Stimulated activated effector memory CD8-positive, alpha-beta T cell treated with anti-CD3 and anti-CD28 coated beads, Interleukin-12 subunit alpha, Interleukin-12 subunit beta, amount 100 ng/mL, for 72 hours (primary cell): ENCODE measurements around the gene CHST5.
A peak's percentile ranks its signal among the peaks of the same experiment; 100 is the strongest.
"Not testable (repeated sequence)": the region's sequence is repeated elsewhere in the genome, so short reads cannot be mapped to it uniquely, and the experiment has no call there.

Experiments used
- ATAC-seq: fragments of 150-1000 bp; cut with Tn5 transposase; 2 replicates; pipeline ENCODE4 v1.10.0; 2021
- DNase-seq, 2 donors: peaks; one replicate each; pipeline ENCODE4 v3.0.0; 2021 to 2022; ENCODE audit warnings: low spot score in 2 of 2
- H3K27ac Mint-ChIP-seq: one replicate; pipeline ENCODE4 v1.8.0; 2022; ENCODE audit warnings: mild to moderate bottlenecking, mixed read lengths
- H3K36me3 Mint-ChIP-seq: one replicate; pipeline ENCODE4 v1.8.0; 2022; ENCODE audit warnings: mild to moderate bottlenecking, mixed read lengths
- H3K4me1 Mint-ChIP-seq: one replicate; pipeline ENCODE4 v1.8.0; 2022; ENCODE audit warnings: mixed read lengths
- H3K4me3 Mint-ChIP-seq: one replicate; pipeline ENCODE4 v1.8.0; 2022; ENCODE audit warnings: mild to moderate bottlenecking, mixed read lengths
- H3K9me3 Mint-ChIP-seq: one replicate; pipeline ENCODE4 v1.8.0; 2022; ENCODE audit warnings: mixed read lengths

Gene CHST5

GRCh38 chr16:75559564-75560372 lies 23.9 kb upstream of the CHST5 start:
- no peak for DNase-seq
- Mint-ChIP-seq H3K4me1 (peaks cover 12% of the 10 kb centered on the region), H3K27ac (no peak overlapping the region), H3K4me3 (no peak overlapping the region), H3K9me3 (no peaks in the 10 kb centered on the region), H3K36me3 (no peaks in the 10 kb centered on the region)
- no peak for ATAC-seq

- H3K36me3 Mint-ChIP-seq, result no peaks in the 10 kb centered on the region
Observed at GRCh38 chr16:75558846-75559401, 23.0 kb upstream of the CHST5 start.

GRCh38 chr16:75556431-75556950 lies 20.6 kb upstream of the CHST5 start:
- H3K36me3 Mint-ChIP-seq, result no peaks in the 10 kb centered on the region
- peaks cover 12% of the 10 kb centered on the region for H3K4me1 Mint-ChIP-seq

More at GRCh38 chr16:75558846-75559401, 23.0 kb upstream of the CHST5 start:
- H3K4me3 Mint-ChIP-seq, result no peak overlapping the region
- ATAC-seq (no peak), DNase-seq (no peak)
- peaks cover 12% of the 10 kb centered on the region for H3K4me1 Mint-ChIP-seq
- no peak overlapping the region for H3K27ac Mint-ChIP-seq
- H3K9me3 Mint-ChIP-seq, result no peaks in the 10 kb centered on the region

GRCh38 chr16:75555707-75556430 lies 20.0 kb upstream of the CHST5 start, which contains the start of gene TMEM231:
TSS of gene TMEM231 (minus strand) at chr16:75556252. CDS start at chr16:75556209, 43 bp downstream.
- H3K36me3 Mint-ChIP-seq, result no peaks in the 10 kb centered on the region
- H3K27ac Mint-ChIP-seq, result peak within 1 kb of the TSS; percentile 80
- no peaks in the 10 kb centered on the region for H3K9me3 Mint-ChIP-seq
- peaks cover 12% of the 10 kb centered on the region for H3K4me1 Mint-ChIP-seq
- peak; percentile 98 for ATAC-seq
- peak within 1 kb of the TSS; percentile 90 for H3K4me3 Mint-ChIP-seq
- peak; percentile 86 to 95 for DNase-seq

More at GRCh38 chr16:75556431-75556950, 20.6 kb upstream of the CHST5 start:
- H3K9me3 Mint-ChIP-seq, result no peaks in the 10 kb centered on the region
- no peak for DNase-seq
- peak overlapping the region; percentile 90 for H3K4me3 Mint-ChIP-seq
- peak overlapping the region; percentile 80 for H3K27ac Mint-ChIP-seq
- ATAC-seq, result no peak

- Mint-ChIP-seq H3K4me1 (peaks cover 12% of the 10 kb centered on the region), H3K27ac (peak overlapping the region; percentile 80), H3K4me3 (peak overlapping the region; percentile 90), H3K9me3 (no peaks in the 10 kb centered on the region), H3K36me3 (no peaks in the 10 kb centered on the region)
- no peak for ATAC-seq
- DNase-seq, result peak in 1 of 2 donors; percentile 53
Observed at GRCh38 chr16:75555213-75555706, 19.4 kb upstream of the CHST5 start.

- ATAC-seq (no peak), DNase-seq (no peak)
- Mint-ChIP-seq H3K4me3 (no peak overlapping the region), H3K9me3 (no peaks in the 10 kb centered on the region), H3K27ac (no peak overlapping the region), H3K4me1 (peaks cover 12% of the 10 kb centered on the region), H3K36me3 (no peaks in the 10 kb centered on the region)
Observed at GRCh38 chr16:75552951-75553350, 17.0 kb upstream of the CHST5 start.

GRCh38 chr16:75550211-75550662 lies 14.3 kb upstream of the CHST5 start:
- ATAC-seq (peak; percentile 48), DNase-seq (no peak)
- Mint-ChIP-seq H3K36me3 (no peaks in the 10 kb centered on the region), H3K4me3 (no peak overlapping the region), H3K27ac (peak overlapping the region; percentile 35), H3K9me3 (no peaks in the 10 kb centered on the region), H3K4me1 (peaks cover 2% of the 10 kb centered on the region)

GRCh38 chr16:75548456-75548855 lies 12.5 kb upstream of the CHST5 start:
- not testable (repeated sequence) for H3K4me1 Mint-ChIP-seq, H3K36me3 Mint-ChIP-seq, DNase-seq, H3K9me3 Mint-ChIP-seq, ATAC-seq, H3K4me3 Mint-ChIP-seq
- H3K27ac Mint-ChIP-seq, result peak overlapping the region; percentile 43

GRCh38 chr16:75546293-75546692 lies 10.4 kb upstream of the CHST5 start:
- Mint-ChIP-seq H3K4me3 (no peak overlapping the region), H3K9me3 (no peaks in the 10 kb centered on the region), H3K36me3 (peaks cover 4% of the 10 kb centered on the region), H3K27ac (no peak overlapping the region), H3K4me1 (no peaks in the 10 kb centered on the region)
- ATAC-seq (no peak), DNase-seq (no peak)

- not testable (repeated sequence) for H3K27ac Mint-ChIP-seq, DNase-seq, H3K4me3 Mint-ChIP-seq, H3K4me1 Mint-ChIP-seq, ATAC-seq, H3K9me3 Mint-ChIP-seq, H3K36me3 Mint-ChIP-seq
Observed at GRCh38 chr16:75545879-75546278, 10.0 kb upstream of the CHST5 start.

GRCh38 chr16:75542462-75542861 lies 6.6 kb upstream of the CHST5 start:
- H3K9me3 Mint-ChIP-seq, H3K27ac Mint-ChIP-seq, ATAC-seq, DNase-seq, H3K4me1 Mint-ChIP-seq, H3K36me3 Mint-ChIP-seq, H3K4me3 Mint-ChIP-seq: not testable (repeated sequence)

- DNase-seq (no peak), ATAC-seq (no peak)
- Mint-ChIP-seq H3K27ac (no peak overlapping the region), H3K9me3 (no peaks in the 10 kb centered on the region), H3K4me3 (no peak overlapping the region), H3K36me3 (peaks cover 4% of the 10 kb centered on the region), H3K4me1 (no peaks in the 10 kb centered on the region)
Observed at GRCh38 chr16:75541236-75541635, 5.3 kb upstream of the CHST5 start.

GRCh38 chr16:75538882-75539565 lies 3.1 kb upstream of the CHST5 start:
- H3K4me3 Mint-ChIP-seq, H3K9me3 Mint-ChIP-seq, H3K4me1 Mint-ChIP-seq, DNase-seq, ATAC-seq, H3K27ac Mint-ChIP-seq, H3K36me3 Mint-ChIP-seq: not testable (repeated sequence)

GRCh38 chr16:75537776-75538175 lies 1.9 kb upstream of the CHST5 start:
- Mint-ChIP-seq H3K36me3 (no peaks in the 10 kb centered on the region), H3K27ac (no peak overlapping the region), H3K4me3 (no peak overlapping the region), H3K9me3 (no peaks in the 10 kb centered on the region), H3K4me1 (no peaks in the 10 kb centered on the region)
- DNase-seq (no peak), ATAC-seq (no peak)
